Type B pancreatic cell (in vitro differentiated cells): Measurements from ENCODE around the gene CRYGC. TPM values are rescaled to one million over a fixed set of nuclear protein-coding genes. Genes with fewer than 3 reads are reported as not detected.

Experiments
- DNase-seq: peaks from one replicate; pipeline ENCODE4 v3.0.0; 2021; ENCODE audit warnings: mixed read lengths; ENCODE audit not compliant: unreplicated experiment; ENCODE audit errors: extremely low spot score
- H3K27ac Mint-ChIP-seq: 2 replicates; pipeline ENCODE4 v1.8.0; 2021; ENCODE audit warnings: mild to moderate bottlenecking, mixed read lengths
- H3K27me3 Mint-ChIP-seq: 2 replicates; pipeline ENCODE4 v1.8.0; 2021; ENCODE audit warnings: mixed read lengths
- H3K36me3 Mint-ChIP-seq: 2 replicates; pipeline ENCODE4 v1.8.0; 2021; ENCODE audit warnings: mixed read lengths
- H3K4me1 Mint-ChIP-seq: one replicate; pipeline ENCODE4 v1.8.0; 2021; ENCODE audit warnings: mixed read lengths; ENCODE audit not compliant: unreplicated experiment
- H3K4me3 Mint-ChIP-seq: 2 replicates; pipeline ENCODE4 v1.8.0; 2021; ENCODE audit warnings: mild to moderate bottlenecking, mixed read lengths
- H3K9me3 Mint-ChIP-seq: 2 replicates; pipeline ENCODE4 v1.8.0; 2021; ENCODE audit warnings: mixed read lengths
- CTCF ChIP-seq: fragments of 200-600 bp; sonication (generic); conservative IDR thresholded peaks from 2 replicates; pipeline ENCODE4 v1.5.0; 2021; ENCODE audit warnings: antibody characterized with exemption, mild to moderate bottlenecking
- total RNA-seq: library from RNA; stranded (reverse); gene quantifications from 2 replicates; pipeline ENCODE4 v1.2.1, GENCODE V29; 2021; ENCODE audit warnings: low replicate concordance

CRYGC gene
- total RNA-seq, 1 donor from 2014 or later = not detected

GRCh38 chr2:208172125-208172524 is 42.5 kb upstream of the CRYGC start:
- no peak for TF ChIP-seq CTCF
- Mint-ChIP-seq H3K9me3 (no peaks in the 10 kb centered on the region), H3K4me1 (peaks cover 6% of the 10 kb centered on the region), H3K27ac (no peak overlapping the region), H3K27me3 (no peaks in the 10 kb centered on the region), H3K36me3 (no peaks in the 10 kb centered on the region), H3K4me3 (no peak overlapping the region)
- DNase-seq = no peak

GRCh38 chr2:208164951-208165755 is 35.5 kb upstream of the CRYGC start:
- Mint-ChIP-seq H3K9me3 (no peaks in the 10 kb centered on the region), H3K4me3 (no peak overlapping the region), H3K4me1 (no peaks in the 10 kb centered on the region), H3K27me3 (no peaks in the 10 kb centered on the region), H3K36me3 (no peaks in the 10 kb centered on the region), H3K27ac (no peak overlapping the region)
- no peak for DNase-seq
- TF ChIP-seq CTCF = no peak

- TF ChIP-seq CTCF = no peak
- Mint-ChIP-seq H3K4me1 (no peaks in the 10 kb centered on the region), H3K4me3 (no peak within 1 kb of the TSS), H3K27me3 (no peaks in the 10 kb centered on the region), H3K9me3 (no peaks in the 10 kb centered on the region), H3K27ac (no peak within 1 kb of the TSS), H3K36me3 (no peaks in the 10 kb centered on the region)
- no peak for DNase-seq
Measured at GRCh38 chr2:208163489-208163888, 33.9 kb upstream of the CRYGC start, which contains the start of gene CRYGA. CRYGA (minus strand) TSS chr2:208163589; CDS start chr2:208163556, 33 bp downstream.

GRCh38 chr2:208156439-208156838 is 26.8 kb upstream of the CRYGC start:
- Mint-ChIP-seq H3K36me3 (no peaks in the 10 kb centered on the region), H3K4me1 (no peaks in the 10 kb centered on the region), H3K4me3 (no peak overlapping the region), H3K27ac (no peak overlapping the region), H3K9me3 (no peaks in the 10 kb centered on the region), H3K27me3 (no peaks in the 10 kb centered on the region)
- TF ChIP-seq CTCF = no peak
- DNase-seq = no peak

- no peaks in the 10 kb centered on the region for H3K4me1 Mint-ChIP-seq
- H3K4me3 Mint-ChIP-seq = no peak overlapping the region
- TF ChIP-seq CTCF = no peak
- DNase-seq = no peak
- no peaks in the 10 kb centered on the region for H3K27me3 Mint-ChIP-seq
- H3K36me3 Mint-ChIP-seq = no peaks in the 10 kb centered on the region
- H3K9me3 Mint-ChIP-seq = no peaks in the 10 kb centered on the region
- H3K27ac Mint-ChIP-seq = no peak overlapping the region
Measured at GRCh38 chr2:208153156-208153555, 23.5 kb upstream of the CRYGC start.
